Regular cardiac myocyte (primary cell): ENCODE results near the gene CYFIP1. TPM values are rescaled to one million over a fixed set of nuclear protein-coding genes. Genes with fewer than 3 reads are reported as not detected.

Experiments
- total RNA-seq: library from RNA; depleted of rRNA; stranded (reverse); fragments of >200 nt; gene quantifications from 2 replicates; pipeline ENCODE4 v1.2.3, GENCODE V29; 2014

The CYFIP1 gene
- total RNA-seq = 71.5 and 79.8 TPM in 2 replicates

DNA sequence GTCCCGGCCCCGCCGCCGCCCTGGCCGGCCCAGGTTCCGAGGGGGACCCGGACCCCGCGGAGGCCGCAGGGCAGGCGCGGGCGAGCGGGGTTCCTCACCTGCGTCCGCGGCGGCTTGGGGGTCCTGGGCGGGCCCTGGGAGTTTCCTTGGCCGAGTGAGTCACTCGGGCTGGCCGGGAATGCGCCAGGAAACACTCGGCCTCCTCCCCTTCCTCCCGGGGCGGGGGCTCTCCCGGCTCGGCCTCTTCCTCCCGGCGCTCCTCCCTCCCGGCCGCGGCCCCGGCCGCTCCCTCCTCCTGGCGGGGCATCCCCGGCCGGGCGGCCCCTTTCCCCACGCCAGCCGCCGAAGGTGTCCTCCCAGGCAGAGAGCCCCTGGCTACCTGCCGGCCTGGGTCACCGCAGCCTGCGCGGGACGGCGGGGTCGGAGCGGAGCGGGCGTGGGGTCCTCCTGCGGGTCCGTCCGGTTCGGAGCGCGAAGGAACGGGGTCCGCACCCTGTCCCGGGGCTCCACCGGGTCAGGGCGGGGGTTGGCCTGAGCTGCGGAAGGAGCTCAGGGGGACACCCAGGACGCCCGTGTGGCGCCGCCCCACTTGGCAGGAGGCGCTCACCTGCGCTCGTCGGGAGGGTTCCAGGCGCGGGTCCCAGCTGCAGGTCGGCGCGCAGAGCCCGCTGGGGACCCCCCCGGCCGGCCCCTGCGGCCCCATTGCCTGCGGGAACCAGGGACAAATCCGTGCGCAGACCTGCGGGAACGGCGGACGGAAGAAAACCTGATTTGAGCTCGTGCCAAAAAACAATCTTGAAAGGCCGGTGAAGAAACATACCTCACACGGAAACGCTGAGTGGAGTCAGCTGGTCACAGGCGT is at the start of gene CYFIP1:
TSS of gene CYFIP1 (minus strand) at position 180 of the 862 bp plus-strand sequence. CDS start 33,083 bp downstream, outside the sequence.

GRCh38 chr15:22838292-22839042 is 141.7 kb downstream of the CYFIP1 start, which contains the start of gene NIPA2:
Gene NIPA2 (plus strand): TSS chr15:22838666. CDS start chr15:22851732, 13,066 bp downstream.

Other genes starting within 250 kb of the CYFIP1 start
- 8.2 TPM in 2 replicates for gene NIPA1, start 193.7 kb downstream of the CYFIP1 start, total RNA-seq
- 64.5 and 82.4 TPM in 2 replicates for gene NIPA2, start 141.7 kb downstream of the CYFIP1 start, total RNA-seq
- 27.9 and 28.2 TPM in 2 replicates for gene TUBGCP5, start 59.2 kb upstream of the CYFIP1 start, total RNA-seq
- gene GOLGA6L1, start 156.5 kb upstream of the CYFIP1 start, total RNA-seq = not detected in 2 replicates